Measurements from ENCODE around the gene EFEMP1. TPM values are rescaled to one million over a fixed set of nuclear protein-coding genes. Genes with fewer than 3 reads are reported as not detected.

EFEMP1 gene
- total and polyA plus RNA-seq, 12 donors: 15.7 to 157 (median 32.5) TPM

GRCh38 chr2:55936351-55936750, 12.8 kb upstream of the EFEMP1 start:
- Histone ChIP-seq H3K4me1 (no peaks in the 10 kb centered on the region), H3K9me3 (no peaks in the 10 kb centered on the region), H3K27ac (no peak overlapping the region), H3K36me3 (no peaks in the 10 kb centered on the region), H3K27me3 (peaks cover 0 to 7% (median 0%) of the 10 kb centered on the region in 7 donors), H3K4me3 (no peak overlapping the region)
- no peak for TF ChIP-seq CTCF (IDR thresholded peaks at IDR 0.05)
- WGBS, 2 donors: 59 to 75% methylated on average over 3 of the region's 3 CpGs
- ATAC-seq: no peak
- no peak for DNase-seq
- intact Hi-C loops (cut with DNase I): no loop called here

- no peak for DNase-seq
- WGBS, 2 donors: 54 to 58% methylated on average over 2 of the region's 2 CpGs
- Histone ChIP-seq H3K4me1 (no peaks in the 10 kb centered on the region), H3K36me3 (no peaks in the 10 kb centered on the region), H3K4me3 (no peak overlapping the region), H3K9me3 (no peaks in the 10 kb centered on the region), H3K27ac (no peak overlapping the region), H3K27me3 (peaks cover 0 to 12% (median 0%) of the 10 kb centered on the region in 7 donors)
- intact Hi-C loops (cut with DNase I): no loop called here
- no peak for ATAC-seq
- TF ChIP-seq CTCF (IDR thresholded peaks at IDR 0.05): no peak
Measured at GRCh38 chr2:55934337-55934736, 10.8 kb upstream of the EFEMP1 start.

GRCh38 chr2:55932843-55933242, 9.3 kb upstream of the EFEMP1 start:
- peaks cover 0 to 25% (median 0%) of the 10 kb centered on the region in 7 donors for H3K27me3 ChIP-seq
- H3K36me3 ChIP-seq: no peaks in the 10 kb centered on the region
- no peaks in the 10 kb centered on the region for H3K4me1 ChIP-seq
- no peak overlapping the region for H3K4me3 ChIP-seq
- no peak overlapping the region for H3K27ac ChIP-seq
- no peak for ATAC-seq
- DNase-seq: no peak
- H3K9me3 ChIP-seq: no peaks in the 10 kb centered on the region
- 79 to 83% methylated on average over 3 of the region's 3 CpGs for WGBS, 2 donors
- intact Hi-C loops (cut with DNase I): no loop called here
- TF ChIP-seq CTCF (IDR thresholded peaks at IDR 0.05): no peak

GRCh38 chr2:55931281-55931680, 7.7 kb upstream of the EFEMP1 start:
- H3K4me1 ChIP-seq: no peaks in the 10 kb centered on the region
- TF ChIP-seq CTCF (IDR thresholded peaks at IDR 0.05): no peak
- H3K27me3 ChIP-seq: peaks cover 0 to 38% (median 0%) of the 10 kb centered on the region in 7 donors
- no peaks in the 10 kb centered on the region for H3K36me3 ChIP-seq
- H3K4me3 ChIP-seq: no peak overlapping the region
- H3K27ac ChIP-seq: no peak overlapping the region
- WGBS, 2 donors: 60 to 69% methylated on average over 3 of the region's 3 CpGs
- no peak for ATAC-seq
- intact Hi-C loops (cut with DNase I): no loop called here
- no peak for DNase-seq
- no peaks in the 10 kb centered on the region for H3K9me3 ChIP-seq

Measured in heart right ventricle (tissue), 16 donors.